ENCODE measurements around the gene LIN7C.
"Not testable (repeated sequence)": the region's sequence is repeated elsewhere in the genome, so short reads cannot be mapped to it uniquely, and the experiment has no call there.

LIN7C gene

DNA sequence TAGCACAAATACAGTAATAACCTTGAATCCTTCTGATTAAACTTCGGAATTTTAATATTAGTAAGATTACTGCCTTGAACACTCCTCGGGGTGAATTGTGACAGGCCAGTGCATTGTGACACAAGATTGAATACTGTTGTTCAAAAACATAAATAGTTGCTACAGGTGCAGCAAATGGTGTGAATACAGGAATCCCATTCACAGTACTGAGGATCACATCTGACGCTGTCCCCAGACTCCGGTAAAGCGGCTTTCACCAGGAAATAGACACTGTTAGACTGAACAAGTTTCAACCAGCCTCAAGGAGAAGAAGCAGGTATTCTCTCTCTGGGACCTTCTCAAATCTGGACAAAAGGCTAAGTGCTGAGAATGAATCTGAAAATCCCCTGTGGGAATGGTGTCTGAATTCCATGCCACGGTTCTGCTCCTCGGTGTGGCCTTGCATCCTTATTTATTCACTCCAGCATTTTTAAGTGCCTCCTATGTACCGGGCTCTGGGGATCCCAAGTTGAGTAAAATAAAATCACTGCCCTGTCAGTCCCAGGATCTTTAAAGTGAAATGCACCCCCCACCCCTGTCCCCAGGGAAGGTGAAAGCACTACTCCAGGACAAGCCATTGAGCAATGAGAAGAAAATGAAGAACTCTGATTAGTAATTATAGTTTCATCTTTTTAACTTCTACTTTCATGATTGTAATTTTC is 37.4 kb downstream of the LIN7C start:
- DNase-seq, result no peak

DNA sequence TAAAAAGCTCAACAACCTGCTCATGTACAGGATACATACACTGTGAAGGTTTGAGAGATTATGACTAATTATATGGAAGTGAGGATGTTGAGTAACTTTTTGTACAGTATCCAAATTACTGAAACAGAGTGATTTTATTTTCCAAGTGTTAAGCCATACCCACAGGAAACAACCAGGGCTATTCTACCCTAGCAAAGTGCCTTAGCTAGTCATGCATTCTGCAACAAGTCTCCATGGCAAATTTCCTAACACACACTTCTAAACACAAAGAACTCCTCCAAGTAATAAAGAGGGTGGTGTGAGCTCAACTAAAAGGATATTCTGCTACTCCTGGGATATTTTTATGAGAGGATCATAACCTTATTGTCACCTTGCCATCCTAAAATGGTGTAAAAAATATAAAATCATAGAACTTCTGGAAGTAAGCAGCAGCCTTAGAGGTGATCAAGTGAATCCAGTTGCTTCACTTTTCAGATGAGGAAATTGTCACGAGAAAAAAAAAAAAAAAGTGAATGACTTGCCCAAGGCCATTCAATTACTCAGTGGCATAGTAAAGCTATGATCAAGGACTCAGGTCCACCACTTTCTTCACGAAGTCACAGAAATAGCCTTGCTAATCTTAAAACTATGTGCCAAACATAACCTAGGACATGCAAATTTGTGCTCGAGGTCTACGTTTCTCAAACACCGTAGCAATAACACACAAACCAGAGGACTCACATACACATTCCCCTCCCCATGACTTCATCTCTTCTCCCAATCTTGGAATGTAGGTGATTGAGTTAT is 38.2 kb downstream of the LIN7C start:
- DNase-seq, result no peak

GRCh38 chr11:27467181-27467913 is 39.2 kb downstream of the LIN7C start:
- DNase-seq, result no peak

GRCh38 chr11:27466363-27466762 is 40.2 kb downstream of the LIN7C start:
- DNase-seq, result no peak

- no peak for DNase-seq
These were observed 40.9 kb downstream of the LIN7C start for GRCh38 chr11:27465629-27466028.

DNA sequence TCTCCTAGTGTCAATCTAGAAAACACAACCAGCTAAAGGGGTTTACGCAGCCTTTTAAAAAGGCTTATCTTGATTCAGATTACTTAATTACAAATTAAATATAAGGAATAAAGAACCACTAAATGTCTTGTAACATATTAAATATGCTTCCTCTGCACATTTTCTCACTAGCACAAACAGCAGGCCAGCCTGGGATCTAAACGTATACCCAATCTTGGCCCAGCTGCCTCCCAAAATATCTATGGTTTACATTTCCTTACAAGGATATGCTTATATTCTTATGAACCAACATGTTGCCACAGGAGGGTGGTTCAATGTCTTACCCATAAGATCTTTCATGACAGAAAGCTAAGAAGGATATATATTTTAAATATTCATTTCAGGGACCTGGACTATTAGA is 41.7 kb downstream of the LIN7C start:
- DNase-seq, result no peak

GRCh38 chr11:27464289-27464696 is 42.3 kb downstream of the LIN7C start:
- DNase-seq, result no peak

DNA sequence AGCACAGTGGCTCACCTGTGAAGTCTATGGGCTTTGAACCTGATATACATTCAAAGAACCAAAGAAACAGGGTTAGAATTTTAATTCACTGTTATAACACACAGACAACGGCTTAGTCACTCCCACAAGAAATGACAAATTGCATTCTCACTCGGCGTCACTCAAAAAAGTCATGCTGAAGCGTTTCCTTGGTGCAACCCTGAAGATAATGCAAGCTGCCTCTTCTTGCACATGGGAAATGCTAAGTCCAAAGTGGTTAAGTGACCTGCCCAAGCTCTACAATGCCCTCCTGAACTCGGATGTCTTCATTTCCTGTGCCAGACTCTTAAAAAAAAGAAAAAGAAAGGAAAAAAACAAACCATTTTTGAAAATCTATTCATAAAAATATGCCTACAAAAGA is 44.0 kb downstream of the LIN7C start:
- DNase-seq, result no peak

GRCh38 chr11:27460158-27460978 is 46.2 kb downstream of the LIN7C start:
- DNase-seq, result no peak

GRCh38 chr11:27459191-27459590 is 47.4 kb downstream of the LIN7C start:
- no peak for DNase-seq

DNA sequence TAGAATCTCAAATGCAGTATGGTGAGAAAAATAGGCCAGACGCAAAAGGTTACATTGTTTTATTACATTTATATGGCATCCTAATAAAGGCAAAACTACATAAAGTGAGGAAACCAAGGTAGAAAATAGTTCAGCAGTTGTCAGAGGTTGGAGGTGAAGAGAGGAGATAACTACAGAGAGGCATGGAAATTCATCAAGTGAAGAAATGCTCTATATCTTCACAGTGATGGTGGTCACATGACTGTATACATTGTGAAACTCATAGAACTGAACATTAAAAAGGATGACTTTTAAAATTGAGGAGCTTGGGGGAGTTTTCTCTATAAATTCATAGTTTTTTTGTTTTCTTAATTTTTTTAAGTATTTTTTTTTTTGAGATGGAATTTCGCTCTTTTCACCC is 48.4 kb downstream of the LIN7C start:
- DNase-seq, result no peak

DNA sequence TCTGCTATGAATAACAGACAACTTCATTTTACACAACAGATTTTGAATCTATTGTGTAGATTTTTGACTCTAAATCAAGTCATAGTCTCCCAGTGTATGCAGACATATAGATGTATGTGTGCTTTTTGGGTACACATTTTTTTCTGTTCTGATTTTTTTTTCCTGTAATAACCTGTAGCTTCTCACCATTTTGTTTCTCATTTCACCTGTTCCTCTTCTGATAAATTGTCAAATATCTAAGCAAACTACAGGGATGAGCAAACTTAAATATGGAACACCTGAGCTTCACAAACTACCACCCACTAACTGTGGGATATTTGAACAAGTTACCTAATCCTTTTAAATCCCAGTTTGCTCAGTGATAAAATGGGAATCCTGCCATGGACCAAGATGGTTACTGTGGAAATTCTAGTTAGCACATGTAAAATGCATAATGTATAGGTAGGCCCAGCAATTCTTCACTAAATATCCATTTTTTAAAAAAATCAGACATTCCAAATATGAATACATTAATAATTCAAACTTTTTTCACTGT is 49.7 kb downstream of the LIN7C start:
- no peak for DNase-seq

- DNase-seq, result no peak
These were observed 50.3 kb downstream of the LIN7C start for GRCh38 chr11:27456140-27456794.

- DNase-seq, result no peak
These were observed 50.9 kb downstream of the LIN7C start for GRCh38 chr11:27455667-27456066.

GRCh38 chr11:27453701-27454100 is 52.9 kb downstream of the LIN7C start:
- no peak for DNase-seq

- DNase-seq, result no peak
These were observed 54.4 kb downstream of the LIN7C start for GRCh38 chr11:27452147-27452546.

DNA sequence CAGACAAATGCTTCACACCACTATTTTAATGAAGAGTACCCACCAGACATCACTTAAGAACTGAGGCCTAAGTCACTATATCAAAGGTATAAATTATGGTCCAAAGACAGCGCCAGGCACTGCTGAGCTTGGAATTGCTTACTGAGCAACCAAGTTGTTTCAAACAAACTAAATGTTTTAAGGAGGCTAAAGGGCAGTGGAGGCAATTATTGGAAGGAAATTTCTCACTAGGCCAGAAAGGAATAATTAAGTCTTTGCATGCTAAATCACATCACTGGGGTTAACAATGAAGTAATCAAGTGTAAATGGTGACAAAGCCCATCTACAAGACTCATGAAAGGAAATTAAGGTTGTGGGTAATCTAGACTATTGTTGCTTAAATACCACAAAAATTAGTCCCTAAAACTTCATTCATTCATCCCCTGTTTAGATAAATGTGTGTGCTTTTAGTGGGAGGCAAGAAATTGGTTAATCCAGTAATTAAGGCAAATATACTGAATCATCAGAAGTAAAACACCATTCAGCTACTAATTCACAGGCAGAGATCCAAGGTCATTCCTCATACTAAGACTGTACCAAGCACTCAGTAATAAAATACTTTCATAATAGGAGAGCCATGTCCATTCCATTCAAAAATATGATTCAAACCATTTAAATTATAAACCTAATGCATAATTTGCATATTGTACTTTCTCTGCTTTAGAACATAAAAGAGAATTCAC is 55.2 kb downstream of the LIN7C start:
- DNase-seq, result no peak

DNA sequence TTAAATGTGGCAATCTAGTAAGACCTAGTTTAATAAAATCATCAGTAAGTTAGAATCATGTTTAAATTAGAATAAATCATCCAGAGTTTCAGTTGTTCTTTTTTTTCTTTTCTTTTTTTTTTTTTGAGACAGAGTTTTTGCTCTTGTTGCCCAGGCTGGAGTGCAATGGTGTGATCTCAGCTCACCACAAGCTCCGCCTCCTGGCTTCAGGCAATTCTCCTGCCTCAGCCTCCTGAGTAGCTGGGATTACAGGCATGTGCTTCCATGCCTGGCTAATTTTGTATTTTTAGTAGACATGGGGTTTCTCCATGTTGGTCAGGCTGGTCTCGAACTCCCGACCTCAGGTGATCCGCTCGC is 58.4 kb downstream of the LIN7C start:
- DNase-seq, result not testable (repeated sequence)

DNA sequence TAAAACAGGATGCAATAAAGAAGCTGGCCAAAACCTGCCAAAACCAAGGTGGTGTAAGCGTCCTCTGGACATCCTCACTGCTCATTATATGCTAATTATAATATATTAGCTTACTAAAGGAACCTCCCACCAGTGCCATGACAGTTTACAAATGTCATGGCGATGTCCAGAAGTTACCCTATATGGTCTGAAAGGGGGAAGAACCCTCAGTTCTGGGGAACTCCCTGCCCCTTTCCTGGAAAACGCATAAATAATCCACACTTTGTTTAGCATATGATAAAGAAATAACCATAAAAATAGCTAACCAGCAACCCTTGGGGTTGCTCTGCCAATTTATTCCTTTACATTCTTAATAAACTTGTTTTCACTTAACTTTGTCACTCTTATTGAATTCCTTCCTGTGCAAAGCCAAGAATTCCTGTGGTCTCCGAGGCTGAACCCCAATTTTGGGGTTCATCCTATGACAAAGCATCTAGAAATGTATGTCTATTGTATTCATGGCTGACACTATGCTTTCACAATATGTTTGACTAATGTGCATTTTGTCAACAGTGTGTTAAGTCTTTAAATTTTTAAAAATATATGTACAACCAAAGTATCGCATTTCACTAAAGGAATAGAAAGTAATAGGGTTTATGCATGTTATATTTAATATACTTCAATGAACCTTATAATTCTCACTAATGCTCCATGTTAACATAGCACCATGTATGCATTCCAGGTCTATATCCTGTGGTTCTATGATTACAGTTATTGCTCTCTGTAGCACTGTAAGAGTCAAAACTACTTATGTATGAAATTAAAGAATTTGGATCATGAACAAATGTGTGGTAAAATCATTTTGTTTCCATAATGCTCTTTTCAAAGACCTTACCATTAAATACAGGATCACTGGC is 59.0 kb downstream of the LIN7C start:
- DNase-seq, result no peak

GRCh38 chr11:27445625-27446024 is 60.9 kb downstream of the LIN7C start:
- DNase-seq, result no peak
